ENCODE results near the gene VIT. TPM values are rescaled to one million over a fixed set of nuclear protein-coding genes. Genes with fewer than 3 reads are reported as not detected.
"Not testable (repeated sequence)": the region's sequence is repeated elsewhere in the genome, so short reads cannot be mapped to it uniquely, and the experiment has no call there.

Gene VIT
- total and polyA plus RNA-seq, 2 donors (not counting 1 experiment from before 2014, with no cell fraction given), result 0.17 to 0.62 TPM

DNA sequence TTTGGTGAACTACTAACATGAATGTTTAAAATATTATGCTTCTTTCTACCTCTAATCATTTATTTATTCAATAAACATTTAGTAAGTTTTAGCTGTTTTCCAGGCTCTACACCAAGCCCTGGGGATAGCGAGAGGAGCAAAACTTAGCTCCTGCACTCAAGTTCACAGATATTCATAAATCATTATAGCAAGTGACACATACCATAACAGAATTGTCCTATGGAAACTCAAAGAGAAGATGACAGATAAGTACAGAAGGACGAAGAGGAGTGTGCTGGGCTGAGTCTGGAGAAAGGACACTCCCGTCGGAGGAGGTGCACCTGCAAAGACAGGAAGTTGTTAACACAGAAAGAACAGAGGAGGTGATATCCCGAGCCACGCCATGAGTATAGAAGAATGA lies 13.9 kb upstream of the VIT start:
- H3K9ac ChIP-seq (ENCODE audit: insufficient read depth, low read length), result no peak overlapping the region
- TF ChIP-seq, protein P1, sequence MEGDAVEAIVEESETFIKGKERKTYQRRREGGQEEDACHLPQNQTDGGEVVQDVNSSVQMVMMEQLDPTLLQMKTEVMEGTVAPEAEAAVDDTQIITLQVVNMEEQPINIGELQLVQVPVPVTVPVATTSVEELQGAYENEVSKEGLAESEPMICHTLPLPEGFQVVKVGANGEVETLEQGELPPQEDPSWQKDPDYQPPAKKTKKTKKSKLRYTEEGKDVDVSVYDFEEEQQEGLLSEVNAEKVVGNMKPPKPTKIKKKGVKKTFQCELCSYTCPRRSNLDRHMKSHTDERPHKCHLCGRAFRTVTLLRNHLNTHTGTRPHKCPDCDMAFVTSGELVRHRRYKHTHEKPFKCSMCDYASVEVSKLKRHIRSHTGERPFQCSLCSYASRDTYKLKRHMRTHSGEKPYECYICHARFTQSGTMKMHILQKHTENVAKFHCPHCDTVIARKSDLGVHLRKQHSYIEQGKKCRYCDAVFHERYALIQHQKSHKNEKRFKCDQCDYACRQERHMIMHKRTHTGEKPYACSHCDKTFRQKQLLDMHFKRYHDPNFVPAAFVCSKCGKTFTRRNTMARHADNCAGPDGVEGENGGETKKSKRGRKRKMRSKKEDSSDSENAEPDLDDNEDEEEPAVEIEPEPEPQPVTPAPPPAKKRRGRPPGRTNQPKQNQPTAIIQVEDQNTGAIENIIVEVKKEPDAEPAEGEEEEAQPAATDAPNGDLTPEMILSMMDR (conservative IDR thresholded peaks at IDR 0.05 in 1 of 2, IDR thresholded peaks at IDR 0.05 in 1 of 2; ENCODE audit: low read depth in 1 of 2, low read length in 2 of 2), result no peak
- TF ChIP-seq EZH2 (IDR thresholded peaks at IDR 0.05; ENCODE audit: low read length, missing control alignments), result no peak
- H3K79me2 ChIP-seq (ENCODE audit: control insufficient read depth, insufficient read depth, low read length), result no peaks in the 10 kb centered on the region
- H2AFZ ChIP-seq (ENCODE audit: low read length), result no peak overlapping the region
- H3K4me1 ChIP-seq (ENCODE audit: control insufficient read depth, extremely low read depth, insufficient read depth, low read length), result peaks cover 5% of the 10 kb centered on the region
- H3K4me2 ChIP-seq (ENCODE audit: extremely low read depth, insufficient read depth, low read length), result no peak overlapping the region
- H3K4me3 ChIP-seq (replicated peaks in 1 of 4; ENCODE audit: control extremely low read depth in 1 of 4, insufficient read depth in 1 of 4, low read depth in 3 of 4, low read length in 4 of 4), result no peak overlapping the region
- no peaks in the 10 kb centered on the region for H3K36me3 ChIP-seq (ENCODE audit: control insufficient read depth, insufficient read depth, low read length)
- DNase-seq (ENCODE audit: low read depth in 2 of 2), result no peak
- H3K27me3 ChIP-seq (ENCODE audit: control insufficient read depth, insufficient read depth, low read length), result no peaks in the 10 kb centered on the region
- H3K27ac ChIP-seq (ENCODE audit: insufficient read depth, low read length), result no peak overlapping the region
- H3K9me3 ChIP-seq (ENCODE audit: control insufficient read depth, insufficient read depth, low read depth, low read length), result no peaks in the 10 kb centered on the region
- H4K20me1 ChIP-seq (ENCODE audit: control insufficient read depth, extremely low read depth, insufficient read depth, low read length), result no peaks in the 10 kb centered on the region

DNA sequence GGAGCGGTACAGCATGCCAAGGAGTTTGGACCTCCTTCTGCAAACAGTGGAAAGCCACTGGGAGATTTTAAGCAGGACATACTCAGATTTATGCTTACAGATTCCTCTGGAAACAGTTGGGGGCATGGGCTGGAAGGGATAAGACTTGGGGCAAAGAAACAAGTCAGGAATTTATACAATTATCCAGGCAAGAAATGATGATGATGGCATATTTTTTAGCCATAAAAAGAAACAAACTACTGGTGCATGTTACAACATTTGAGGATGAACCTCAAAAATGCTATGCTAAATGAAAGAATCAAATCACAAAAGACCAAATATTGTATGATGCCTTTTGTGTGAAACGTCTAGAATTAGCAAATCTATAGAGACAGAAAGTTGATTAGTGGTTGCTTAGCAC lies 13.5 kb upstream of the VIT start:
- no peaks in the 10 kb centered on the region for H4K20me1 ChIP-seq (ENCODE audit: control insufficient read depth, extremely low read depth, insufficient read depth, low read length)
- no peak for DNase-seq (ENCODE audit: low read depth in 2 of 2)
- peaks cover 3% of the 10 kb centered on the region for H3K4me1 ChIP-seq (ENCODE audit: control insufficient read depth, extremely low read depth, insufficient read depth, low read length)
- H3K27ac ChIP-seq (ENCODE audit: insufficient read depth, low read length), result no peak overlapping the region
- no peaks in the 10 kb centered on the region for H3K36me3 ChIP-seq (ENCODE audit: control insufficient read depth, insufficient read depth, low read length)
- no peak overlapping the region for H2AFZ ChIP-seq (ENCODE audit: low read length)
- H3K4me3 ChIP-seq (replicated peaks in 1 of 4; ENCODE audit: control extremely low read depth in 1 of 4, insufficient read depth in 1 of 4, low read depth in 3 of 4, low read length in 4 of 4), result no peak overlapping the region
- no peaks in the 10 kb centered on the region for H3K9me3 ChIP-seq (ENCODE audit: control insufficient read depth, insufficient read depth, low read depth, low read length)
- no peak overlapping the region for H3K9ac ChIP-seq (ENCODE audit: insufficient read depth, low read length)
- no peak overlapping the region for H3K4me2 ChIP-seq (ENCODE audit: extremely low read depth, insufficient read depth, low read length)
- H3K79me2 ChIP-seq (ENCODE audit: control insufficient read depth, insufficient read depth, low read length), result no peaks in the 10 kb centered on the region
- H3K27me3 ChIP-seq (ENCODE audit: control insufficient read depth, insufficient read depth, low read length), result no peaks in the 10 kb centered on the region
- no peak for TF ChIP-seq EZH2 (IDR thresholded peaks at IDR 0.05; ENCODE audit: low read length, missing control alignments)
- TF ChIP-seq, protein P1 (conservative IDR thresholded peaks at IDR 0.05 in 1 of 2, IDR thresholded peaks at IDR 0.05 in 1 of 2; ENCODE audit: low read depth in 1 of 2, low read length in 2 of 2), result no peak

DNA sequence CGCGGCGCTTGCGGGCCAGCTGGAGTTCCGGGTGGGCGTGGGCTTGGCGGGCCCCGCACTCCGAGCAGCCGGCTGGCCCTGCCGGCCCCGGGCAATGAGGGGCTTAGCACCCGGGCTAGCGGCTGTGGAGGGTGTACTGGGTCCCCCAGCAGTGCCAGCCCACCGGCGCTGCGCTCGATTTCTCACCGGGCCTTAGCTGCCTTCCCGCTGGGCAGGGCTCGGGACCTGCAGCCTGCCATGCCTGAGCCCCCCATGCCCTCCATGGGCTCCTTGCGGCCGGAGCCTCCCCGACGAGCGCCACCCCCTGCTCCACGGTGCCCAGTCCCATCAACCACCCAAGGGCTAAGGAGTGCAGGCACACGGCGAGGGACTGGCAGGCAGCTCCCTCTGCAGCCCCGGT lies 8.2 kb upstream of the VIT start:
- DNase-seq (ENCODE audit: low read depth in 2 of 2); H3K4me1 ChIP-seq (ENCODE audit: control insufficient read depth, extremely low read depth, insufficient read depth, low read length); H3K27me3 ChIP-seq (ENCODE audit: control insufficient read depth, insufficient read depth, low read length): not testable (repeated sequence)

DNA sequence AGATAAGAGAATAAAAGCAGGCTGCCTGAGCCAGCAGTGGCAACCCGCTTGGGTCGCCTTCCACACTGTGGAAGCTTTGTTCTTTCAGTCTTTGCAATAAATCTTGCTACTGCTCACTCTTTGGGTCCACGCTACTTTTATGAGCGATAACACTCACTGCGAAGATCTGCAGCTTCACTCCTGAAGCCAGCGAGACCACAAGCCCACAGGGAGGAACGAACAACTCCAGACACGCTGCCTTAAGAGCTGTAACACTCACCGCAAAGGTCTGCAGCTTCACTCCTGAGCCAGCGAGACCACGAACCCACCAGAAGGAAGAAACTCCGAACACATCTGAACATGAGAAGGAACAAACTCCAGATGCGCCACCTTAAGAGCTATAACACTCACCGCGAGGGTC lies 7.5 kb upstream of the VIT start:
- not testable (repeated sequence) for H3K36me3 ChIP-seq (ENCODE audit: control insufficient read depth, insufficient read depth, low read length); H3K27me3 ChIP-seq (ENCODE audit: control insufficient read depth, insufficient read depth, low read length); H3K4me2 ChIP-seq (ENCODE audit: extremely low read depth, insufficient read depth, low read length); DNase-seq (ENCODE audit: low read depth in 2 of 2); H4K20me1 ChIP-seq (ENCODE audit: control insufficient read depth, extremely low read depth, insufficient read depth, low read length); H3K9me3 ChIP-seq (ENCODE audit: control insufficient read depth, insufficient read depth, low read depth, low read length); H3K9ac ChIP-seq (ENCODE audit: insufficient read depth, low read length); H3K27ac ChIP-seq (ENCODE audit: insufficient read depth, low read length); H3K4me3 ChIP-seq (replicated peaks in 1 of 4; ENCODE audit: control extremely low read depth in 1 of 4, insufficient read depth in 1 of 4, low read depth in 3 of 4, low read length in 4 of 4); H2AFZ ChIP-seq (ENCODE audit: low read length); H3K79me2 ChIP-seq (ENCODE audit: control insufficient read depth, insufficient read depth, low read length); H3K4me1 ChIP-seq (ENCODE audit: control insufficient read depth, extremely low read depth, insufficient read depth, low read length)

More for the DNA sequence above, 8.2 kb upstream of the VIT start:
- not testable (repeated sequence) for H3K4me3 ChIP-seq (replicated peaks in 1 of 4; ENCODE audit: control extremely low read depth in 1 of 4, insufficient read depth in 1 of 4, low read depth in 3 of 4, low read length in 4 of 4); H3K9me3 ChIP-seq (ENCODE audit: control insufficient read depth, insufficient read depth, low read depth, low read length); H3K79me2 ChIP-seq (ENCODE audit: control insufficient read depth, insufficient read depth, low read length); H3K36me3 ChIP-seq (ENCODE audit: control insufficient read depth, insufficient read depth, low read length); H2AFZ ChIP-seq (ENCODE audit: low read length); H4K20me1 ChIP-seq (ENCODE audit: control insufficient read depth, extremely low read depth, insufficient read depth, low read length); H3K9ac ChIP-seq (ENCODE audit: insufficient read depth, low read length); H3K27ac ChIP-seq (ENCODE audit: insufficient read depth, low read length); H3K4me2 ChIP-seq (ENCODE audit: extremely low read depth, insufficient read depth, low read length)
